Muscle of back (tissue), 11 donors: ENCODE measurements around the gene NCOA1. TPM values are rescaled to one million over a fixed set of nuclear protein-coding genes. Genes with fewer than 3 reads are reported as not detected.
A peak's percentile ranks its signal among the peaks of the same experiment; 100 is the strongest.
"Not testable (repeated sequence)": the region's sequence is repeated elsewhere in the genome, so short reads cannot be mapped to it uniquely, and the experiment has no call there.

ENCODE experiments used
- DNase-seq, 3 donors: peaks; one replicate each; pipeline versions ENCODE4 v3.0.0 to v3.0.0-alpha.2; 2013
- polyA plus RNA-seq, 10 donors: library from polyadenylated mRNA; unstranded; fragments of 120-200 nt; gene quantifications; one replicate each; pipeline ENCODE4 v1.2.1, GENCODE V29; 2013; ENCODE audit not compliant: insufficient read length in 10 of 10

Gene NCOA1
- polyA plus RNA-seq, 10 donors: 73.9 to 135 (median 105) TPM

DNA sequence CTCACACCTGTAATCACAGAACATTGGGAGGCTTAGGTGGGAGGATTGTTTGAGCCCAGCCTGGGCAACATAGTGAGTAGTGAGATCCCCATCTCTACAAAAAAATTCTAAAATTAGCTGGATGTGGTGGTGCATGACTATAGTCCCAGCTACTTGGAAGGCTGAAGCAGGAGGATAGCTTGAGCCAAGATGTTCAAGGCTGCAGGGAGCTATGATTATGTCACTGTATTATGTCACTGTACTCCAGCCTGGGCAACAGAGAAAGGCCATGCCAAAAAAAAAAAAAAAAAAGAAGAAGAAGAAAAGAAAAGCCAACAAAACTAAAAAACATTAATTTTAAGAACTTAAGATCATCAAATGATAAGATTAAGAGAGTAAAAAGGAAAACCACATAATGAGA is 17.4 kb upstream of the NCOA1 start:
- no peak for DNase-seq

DNA sequence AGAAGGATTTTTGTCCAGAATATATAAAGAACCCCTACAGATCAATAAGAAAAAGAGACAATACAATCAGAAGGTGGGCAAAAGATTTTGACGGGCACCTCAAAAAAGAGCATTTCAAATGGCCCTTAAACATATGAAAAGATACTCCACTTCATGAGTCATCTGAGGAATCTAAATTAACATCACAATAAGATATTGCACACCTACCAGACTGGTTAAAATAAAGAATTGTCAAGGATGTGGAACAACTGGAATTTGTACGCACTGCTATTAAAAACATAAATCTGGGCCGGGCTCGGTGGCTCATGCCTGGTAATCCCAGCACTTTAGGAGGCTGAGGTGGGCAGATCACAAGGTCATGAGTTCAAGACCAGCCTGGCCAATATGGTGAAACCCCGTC is 17.0 kb upstream of the NCOA1 start:
- no peak for DNase-seq

DNA sequence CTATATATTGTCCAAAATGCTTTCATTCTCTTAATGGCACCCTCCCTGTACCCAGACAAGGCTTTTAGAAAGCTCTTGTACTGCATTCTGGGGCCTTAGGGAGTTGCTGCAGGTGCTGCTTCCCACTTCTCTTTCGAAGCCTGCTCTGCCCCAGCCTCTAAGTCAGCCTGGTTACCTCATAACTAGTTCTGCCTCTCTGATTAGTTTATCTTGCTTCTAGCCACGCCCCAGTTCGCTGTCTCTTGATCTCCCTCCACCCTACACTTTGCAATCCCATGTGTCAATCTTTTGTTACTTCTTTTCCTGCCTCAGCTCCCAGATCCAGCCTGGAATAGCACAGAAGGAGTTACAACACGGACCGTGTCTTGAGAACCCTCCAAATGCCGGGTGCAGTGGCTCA is 13.8 kb upstream of the NCOA1 start:
- DNase-seq: no peak

DNA sequence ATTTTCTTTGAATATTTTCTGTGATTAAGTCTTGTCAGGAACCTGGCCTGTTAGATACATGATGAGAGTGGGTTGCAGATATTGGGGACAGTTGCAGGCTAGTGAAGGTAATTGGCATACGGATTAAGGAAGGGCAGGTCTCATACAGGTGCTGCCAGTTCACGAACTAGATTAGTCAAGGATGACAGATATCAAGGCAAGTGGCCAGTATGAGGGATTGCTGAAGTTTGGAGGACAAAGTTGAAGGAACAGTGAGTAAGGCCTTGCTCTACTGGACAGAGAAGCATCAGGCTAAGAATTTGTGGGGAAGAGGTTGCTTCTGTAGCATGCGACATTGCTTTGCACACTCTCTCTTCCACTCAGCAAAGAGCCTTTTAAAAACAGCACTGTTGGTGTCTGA is 12.8 kb upstream of the NCOA1 start:
- no peak for DNase-seq

DNA sequence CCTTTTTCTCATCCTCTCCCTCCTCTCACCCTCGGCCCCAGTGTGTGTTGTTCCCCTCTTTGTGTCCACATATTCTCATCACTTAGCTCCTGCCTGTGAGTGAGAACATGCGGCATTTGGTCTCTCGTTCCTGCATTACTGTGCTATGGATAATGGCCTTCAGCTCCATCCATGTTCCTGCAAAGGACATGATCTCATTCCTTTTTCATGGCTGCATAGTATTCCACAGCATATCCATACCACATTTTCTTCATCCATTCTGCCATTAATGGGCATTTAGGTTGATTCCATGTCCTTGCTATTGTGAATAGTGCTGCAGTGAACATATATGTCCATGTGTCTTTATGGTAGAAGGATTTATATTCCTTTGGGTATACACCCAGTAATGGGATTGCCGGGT is 10.8 kb upstream of the NCOA1 start:
- DNase-seq: no peak

DNA sequence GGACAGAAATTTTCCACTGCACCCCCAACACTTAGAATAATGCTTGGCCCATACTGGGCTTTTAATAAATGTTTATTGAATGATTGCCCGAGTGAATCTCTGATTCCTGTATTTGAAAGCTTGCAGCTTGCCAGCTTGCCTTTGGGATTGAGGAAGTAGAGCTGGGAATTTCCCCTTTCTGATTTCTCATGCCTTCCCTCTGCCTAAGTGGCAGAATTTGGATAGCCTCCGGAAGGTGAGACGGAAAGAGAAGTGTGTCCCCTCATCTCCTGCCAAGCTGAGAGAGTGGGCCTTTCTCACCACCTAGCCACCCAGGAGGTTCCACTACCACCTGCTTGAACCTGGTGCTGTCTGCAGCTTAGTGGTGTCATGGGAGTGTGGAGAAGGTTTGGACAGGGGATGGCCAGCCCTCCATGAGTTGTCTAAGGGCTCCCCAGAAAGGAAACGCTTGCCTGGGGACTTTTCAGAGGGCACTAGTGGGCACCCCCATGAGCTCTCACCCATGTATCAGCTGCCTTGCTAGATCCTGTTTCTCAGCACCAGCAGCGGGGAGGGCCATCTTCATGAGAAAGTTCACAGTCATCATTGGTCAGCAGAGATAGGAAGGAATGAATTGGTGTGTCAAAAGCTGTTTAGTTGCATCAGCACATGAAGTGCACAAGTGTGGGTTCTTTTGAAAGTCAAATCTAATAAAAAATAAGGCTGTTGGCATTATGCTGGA is 8.6 kb upstream of the NCOA1 start:
- DNase-seq: no peak

DNA sequence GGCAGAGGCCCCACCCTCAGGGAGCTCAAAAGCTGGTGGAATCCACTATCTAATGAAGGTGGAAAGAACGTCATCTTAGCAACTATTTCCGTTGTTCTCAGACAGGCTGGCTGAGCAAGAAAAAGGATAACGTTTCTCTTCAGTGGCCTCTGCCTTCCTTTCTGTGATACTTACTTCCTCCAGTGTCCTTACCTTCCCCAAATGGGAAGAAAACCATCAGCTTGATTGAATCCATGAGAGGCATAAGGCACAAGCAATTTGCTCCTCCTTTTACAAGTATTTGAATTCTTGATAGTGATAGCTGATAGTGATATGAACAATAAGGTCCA is 8.1 kb upstream of the NCOA1 start:
- no peak for DNase-seq

DNA sequence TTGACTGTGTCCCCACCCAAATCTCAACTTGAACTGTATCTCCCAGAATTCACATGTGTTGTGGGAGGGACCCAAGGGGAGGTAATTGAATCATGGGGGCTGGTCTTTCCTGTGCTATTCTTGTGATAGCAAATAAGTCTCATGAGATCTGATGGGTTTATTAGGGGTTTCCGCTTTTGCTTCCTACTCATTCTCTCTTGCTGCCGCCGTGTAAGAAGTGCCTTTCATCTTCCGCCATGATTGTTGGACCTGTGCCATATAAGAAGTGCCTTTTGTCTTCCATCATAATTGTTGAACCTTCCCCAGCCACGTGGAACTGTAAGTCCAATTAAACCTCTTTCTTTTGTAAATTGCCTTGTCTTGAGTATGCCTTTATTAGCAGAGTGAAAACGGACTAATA is 6.4 kb upstream of the NCOA1 start:
- not testable (repeated sequence) for DNase-seq

DNA sequence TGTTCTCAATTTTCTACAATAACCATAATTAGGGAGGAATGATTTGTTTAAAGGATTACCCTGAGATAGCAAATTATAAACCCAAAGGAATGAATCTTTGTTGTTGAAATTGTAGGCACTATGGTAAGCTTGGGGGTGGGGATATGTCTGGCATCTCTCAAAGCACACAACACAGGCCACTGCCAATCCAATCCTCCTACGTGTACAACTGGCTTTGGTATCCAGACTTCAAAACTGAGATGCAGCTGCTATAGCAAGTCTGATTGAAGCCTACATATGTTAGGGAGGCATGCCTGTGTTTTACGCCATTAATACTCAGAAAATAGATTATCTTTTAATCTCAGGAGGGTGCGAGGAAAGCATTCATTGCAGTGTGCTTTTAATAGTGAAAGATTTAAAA is 5.9 kb upstream of the NCOA1 start:
- peak; percentile 41 to 61 (median 57) for DNase-seq

DNA sequence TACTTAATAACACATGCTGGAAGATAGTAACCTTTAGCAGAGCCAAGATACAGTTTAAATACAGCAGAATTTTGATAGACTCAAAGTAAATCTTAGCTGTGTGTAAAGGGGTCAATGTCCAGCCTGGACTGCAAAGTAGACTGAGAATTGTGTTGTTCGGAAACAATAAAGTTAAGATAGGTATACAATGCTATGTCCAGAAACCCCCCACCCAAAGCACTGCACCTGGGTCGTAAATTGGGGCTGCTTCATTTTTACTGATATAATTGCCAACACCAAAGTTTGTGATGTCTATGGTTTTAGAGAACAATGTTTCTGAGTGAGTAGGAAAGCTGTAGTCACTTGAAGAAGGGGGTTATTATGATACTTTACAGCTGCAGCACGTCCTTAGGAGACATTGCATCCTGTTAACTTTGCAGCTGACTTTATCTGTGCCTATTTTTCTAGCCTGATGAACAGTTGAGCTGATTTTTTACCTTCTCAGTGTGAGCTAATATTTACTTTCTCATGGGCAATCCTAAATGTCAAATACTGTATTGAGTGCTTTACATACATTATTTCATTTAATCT is 4.3 kb upstream of the NCOA1 start:
- no peak for DNase-seq

DNA sequence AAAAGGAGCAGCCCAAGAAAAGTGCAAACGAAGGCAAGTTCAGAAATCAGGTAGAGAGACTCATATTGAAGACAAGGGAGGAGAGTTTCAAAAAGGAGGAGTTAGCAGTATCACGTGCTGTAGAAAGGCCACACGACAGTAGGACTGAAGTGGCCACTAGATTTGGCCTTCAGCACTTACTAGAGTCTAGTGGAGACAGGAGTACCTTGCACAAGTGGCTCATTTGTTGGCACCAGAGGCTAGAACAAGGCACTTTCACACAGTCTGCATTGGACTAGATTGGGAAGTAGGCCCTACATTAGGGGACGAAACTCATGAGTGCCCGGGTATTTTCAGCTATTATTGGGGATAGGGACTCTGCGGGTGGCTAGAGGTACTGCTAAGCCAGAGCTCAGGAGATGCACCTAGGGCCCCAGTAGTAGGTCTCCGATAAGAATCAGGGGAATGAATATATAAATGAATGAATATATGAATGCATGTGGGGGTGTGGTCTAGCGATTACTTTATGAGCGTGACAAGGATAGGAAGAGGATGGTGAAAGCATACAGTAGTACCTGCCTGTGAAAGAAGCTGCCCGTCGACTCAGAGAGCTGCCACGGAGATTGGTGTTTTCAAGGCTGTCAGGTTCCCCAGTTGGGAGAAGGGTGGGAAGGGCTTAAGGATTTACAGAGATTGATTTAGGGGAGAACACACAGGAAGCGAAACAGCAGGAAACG is 1.4 kb upstream of the NCOA1 start:
- DNase-seq: no peak

DNA sequence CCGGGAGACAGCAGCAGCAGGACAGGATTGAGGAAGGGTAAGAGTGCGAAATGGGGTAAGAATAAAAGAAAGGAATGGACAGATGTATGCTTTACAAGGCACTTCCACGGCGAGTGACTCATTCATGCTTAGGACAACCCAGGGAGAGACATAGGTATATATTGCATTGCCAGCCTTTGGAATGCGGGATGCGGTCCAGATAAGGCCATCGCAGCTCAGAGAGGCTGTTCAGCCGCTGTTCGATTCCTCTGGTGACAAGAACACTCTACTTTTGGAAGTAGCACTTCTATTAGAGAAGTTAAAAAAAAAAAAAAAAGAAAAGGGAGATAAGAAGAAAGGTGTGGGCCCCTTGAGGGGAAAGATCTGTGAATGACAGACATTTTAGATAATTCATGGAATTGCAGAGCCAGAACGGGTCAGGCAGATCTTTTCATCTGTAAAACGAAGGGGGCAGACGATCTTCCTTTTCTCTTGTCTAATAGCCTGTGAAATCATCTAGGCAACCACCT is 819 bp upstream of the NCOA1 start:
- DNase-seq: peak in 2 of 3 donors; percentile 23 to 27

DNA sequence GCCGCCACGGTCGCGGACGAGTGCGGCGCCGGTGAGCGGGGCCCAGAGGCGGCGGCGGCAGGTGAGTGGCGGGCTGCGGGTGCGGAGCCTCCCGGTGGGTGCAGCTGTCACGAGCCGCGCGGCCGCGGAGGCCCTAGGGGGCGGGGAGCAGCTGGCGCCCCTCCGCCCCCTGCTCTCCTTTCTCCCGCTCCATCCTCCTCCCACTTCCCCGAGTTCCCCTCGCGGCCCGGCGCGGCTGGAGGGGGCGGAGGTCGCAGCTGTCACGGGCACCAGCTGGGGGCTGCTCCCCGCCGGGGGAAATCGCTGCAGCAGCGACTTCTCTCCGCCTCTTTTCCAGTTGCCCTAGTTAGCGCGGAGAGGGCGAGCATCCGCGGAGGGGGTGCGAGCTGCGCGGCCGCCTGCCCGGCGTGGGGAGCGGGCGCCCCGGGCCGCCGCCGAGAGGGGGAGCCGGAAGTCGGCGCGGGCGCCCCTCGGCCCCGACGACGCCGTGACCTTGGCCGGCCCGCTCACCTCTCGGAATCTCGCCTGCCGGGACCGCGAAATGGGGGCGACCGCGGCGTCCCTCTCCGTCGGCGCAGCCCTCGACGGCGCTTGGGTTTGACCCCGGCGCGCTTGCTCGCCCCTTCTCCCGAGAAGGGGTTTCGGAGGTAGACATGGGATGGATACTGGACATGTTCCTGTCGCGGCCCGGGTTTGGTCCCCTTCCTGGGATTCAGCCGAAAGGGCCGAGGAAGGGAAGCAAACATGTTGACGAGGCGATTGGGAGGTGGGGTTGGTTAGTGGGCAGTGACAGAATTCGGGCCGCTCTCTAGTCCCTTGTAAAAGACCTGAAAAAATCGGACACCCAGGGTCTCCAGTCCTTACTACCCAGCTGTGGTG is 727 bp downstream of the NCOA1 start:
- DNase-seq: peak; percentile 73 to 92 (median 83)

DNA sequence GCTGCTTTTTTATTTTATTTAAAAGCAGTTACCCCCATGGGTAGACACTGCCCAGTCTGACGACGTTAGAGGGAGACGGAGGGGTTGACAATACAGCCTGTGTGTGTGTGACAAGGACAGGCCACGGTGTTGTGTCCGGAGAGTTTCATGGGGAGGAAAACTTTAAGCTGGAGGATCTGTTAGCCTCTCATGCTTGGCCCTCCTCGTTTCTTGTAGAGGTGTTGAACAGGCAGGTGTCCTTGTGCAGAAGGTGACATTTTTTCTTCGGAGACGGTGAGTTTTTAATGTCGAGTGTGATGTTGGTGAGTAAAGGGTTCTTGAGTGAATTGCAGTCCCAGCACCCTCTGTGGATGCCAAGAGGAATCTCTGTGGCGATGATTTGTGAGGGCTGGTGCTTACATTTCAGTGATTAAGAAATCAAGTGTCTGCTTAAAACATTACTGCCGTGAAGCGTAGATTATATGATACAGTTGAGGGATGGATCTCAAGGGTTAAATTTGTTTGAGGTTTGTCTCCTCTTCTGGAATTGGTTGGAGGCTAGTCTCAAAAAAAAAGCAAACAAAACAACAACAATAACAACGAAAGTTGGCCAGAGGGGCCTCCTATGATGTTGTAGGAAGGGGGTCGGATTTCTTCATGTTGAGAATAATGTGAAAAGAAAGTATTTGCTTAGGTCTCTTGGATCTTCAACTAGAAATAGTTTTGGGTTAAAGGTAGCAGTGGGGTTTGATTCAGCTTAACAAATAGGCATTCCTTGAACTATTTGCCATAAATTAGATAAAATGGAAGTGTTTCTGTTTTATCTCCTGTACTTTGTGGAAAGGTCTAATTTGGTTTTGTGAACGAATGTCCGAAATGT is 1.6 kb downstream of the NCOA1 start:
- peak; percentile 18 to 59 (median 20) for DNase-seq

DNA sequence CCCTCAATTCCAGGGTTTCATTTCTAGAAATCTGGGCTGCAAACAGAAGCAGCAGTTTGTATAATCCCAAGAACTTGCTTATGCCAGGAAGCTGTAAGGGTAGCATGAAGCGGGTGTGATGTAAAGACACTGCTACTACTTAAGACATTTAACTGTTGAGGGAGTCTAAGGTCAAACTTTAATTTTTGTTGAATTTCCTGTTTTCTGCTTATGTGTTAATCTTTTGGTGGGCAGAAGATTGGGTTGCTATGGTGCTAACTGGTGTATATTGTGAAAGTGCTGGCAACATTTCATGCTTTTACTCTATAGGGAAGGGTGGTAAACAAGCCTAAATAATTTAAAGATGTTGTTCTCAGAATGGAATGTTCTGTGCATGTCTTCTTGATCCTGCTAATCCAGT is 2.7 kb downstream of the NCOA1 start:
- peak; percentile 21 to 54 (median 25) for DNase-seq

DNA sequence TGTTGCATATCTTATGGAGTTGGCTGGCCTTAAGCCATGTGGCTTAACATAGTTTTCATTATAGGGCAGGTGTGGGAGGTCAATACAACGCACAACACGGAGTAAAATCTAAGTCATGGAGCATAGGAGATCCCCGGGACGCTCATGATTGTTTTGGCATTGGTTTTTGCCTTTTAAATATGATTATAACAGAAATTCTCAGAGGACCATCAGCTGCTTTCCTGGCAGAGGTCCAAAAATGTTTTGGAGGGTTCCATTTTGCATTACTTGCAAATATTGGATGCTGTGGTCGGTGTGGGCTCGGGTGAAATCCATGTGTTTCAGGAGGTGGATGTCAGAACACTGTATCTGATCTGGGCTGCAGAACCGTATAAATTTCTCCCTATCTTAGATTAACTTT is 3.4 kb downstream of the NCOA1 start:
- DNase-seq: peak in 2 of 3 donors; percentile 27 to 49

DNA sequence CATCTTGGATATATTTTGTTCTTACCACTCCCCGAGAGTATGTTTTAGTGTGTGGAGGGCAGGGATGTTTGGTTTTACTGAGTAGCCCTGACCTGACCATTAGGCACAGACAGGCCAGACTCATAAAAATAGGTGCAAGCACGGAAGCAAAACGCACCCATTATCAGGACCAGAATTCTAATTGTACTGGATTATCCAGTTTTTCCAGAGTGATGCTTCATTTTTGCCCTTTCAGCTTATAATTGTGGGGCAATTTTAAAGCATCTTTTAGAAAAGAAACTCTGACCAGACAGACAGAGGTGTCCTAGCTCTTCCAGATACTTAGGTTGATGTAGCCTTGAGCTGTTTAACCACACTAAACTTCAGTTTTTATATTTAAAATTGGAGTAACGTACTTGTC is 4.4 kb downstream of the NCOA1 start:
- DNase-seq: no peak

DNA sequence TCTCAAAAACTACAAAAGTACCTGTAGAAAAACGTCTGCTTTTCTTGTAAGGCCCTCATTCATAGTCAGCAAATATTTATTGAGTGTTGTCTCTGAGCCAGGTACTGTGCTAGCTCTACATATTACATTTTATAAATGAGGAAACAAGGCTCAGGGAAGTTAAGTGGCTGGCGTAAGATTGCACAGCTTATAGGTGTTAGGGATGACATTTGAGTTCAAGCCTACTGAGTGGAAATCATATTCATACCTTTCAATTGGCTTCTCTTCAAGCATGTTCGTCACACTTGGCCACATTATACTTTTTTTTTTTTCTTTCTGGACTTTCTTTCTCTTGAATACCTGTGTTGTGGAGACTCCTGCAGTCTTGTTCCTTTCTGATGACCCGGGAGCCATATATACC is 5.9 kb downstream of the NCOA1 start:
- no peak for DNase-seq

DNA sequence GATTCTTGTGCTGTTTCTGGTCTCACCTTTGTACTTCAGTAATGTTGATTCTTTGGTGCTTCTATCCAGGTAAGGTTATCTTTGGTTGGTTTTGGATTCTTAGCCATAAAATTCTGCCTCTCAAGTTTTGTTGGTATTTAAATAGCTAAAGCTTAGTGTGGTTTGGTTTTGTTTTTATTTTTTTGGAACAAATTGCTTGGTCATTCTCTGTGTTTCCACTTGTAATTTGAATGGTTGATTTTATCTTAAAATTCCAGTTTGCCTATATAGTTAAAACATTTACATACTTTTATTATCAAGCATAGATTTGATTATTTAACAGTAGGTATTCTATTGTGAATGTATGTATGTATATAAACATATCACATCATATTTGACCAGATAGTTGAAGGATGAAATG is 6.6 kb downstream of the NCOA1 start:
- DNase-seq: no peak

DNA sequence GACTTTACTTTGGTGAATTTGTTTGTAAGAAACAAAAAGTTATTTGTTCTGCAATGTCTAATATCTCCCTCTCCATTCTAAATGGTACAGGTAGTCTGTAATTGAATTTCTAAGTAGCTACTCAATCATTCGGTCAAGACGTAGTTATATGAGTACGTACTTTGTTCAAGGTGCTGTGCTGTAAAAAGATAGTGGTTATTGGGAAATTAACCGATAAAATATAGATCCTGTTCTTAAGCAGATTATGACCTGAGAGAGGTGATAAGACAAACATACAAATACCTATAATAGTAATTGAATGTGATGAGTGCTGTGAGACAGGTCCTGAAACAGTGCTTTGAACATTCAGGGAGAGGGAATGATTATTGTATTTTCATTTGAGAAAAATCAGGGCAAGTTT is 7.1 kb downstream of the NCOA1 start:
- DNase-seq: no peak

DNA sequence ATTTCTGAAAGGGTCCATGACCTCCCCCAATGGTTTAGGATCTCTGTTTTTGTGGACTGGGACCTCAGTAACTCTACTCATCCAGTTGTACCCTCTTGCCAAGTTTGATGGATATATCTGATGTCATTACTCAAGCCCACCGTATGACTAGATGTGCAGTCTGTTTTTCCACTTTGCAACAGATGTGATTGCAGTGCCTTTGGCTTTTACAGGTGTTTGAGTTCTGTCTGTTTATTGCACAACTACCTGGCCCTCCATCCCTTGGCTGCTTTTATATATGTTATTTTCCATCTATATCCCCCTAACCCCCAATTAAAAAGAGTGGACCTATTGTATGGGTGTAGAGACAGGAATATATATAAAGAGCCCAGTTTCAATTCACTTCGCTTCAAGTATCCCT is 10.8 kb downstream of the NCOA1 start:
- no peak for DNase-seq
